ENCODE measurements around the gene CDYL2. TPM values are rescaled to one million over a fixed set of nuclear protein-coding genes. Genes with fewer than 3 reads are reported as not detected.

The CDYL2 gene
- total RNA-seq, 4 donors from 2014 or later = 5.9 to 13.5 (median 9.2) TPM

- TF ChIP-seq CTCF (IDR thresholded peaks at IDR 0.05; ENCODE audit: low read depth) = no peak
Observed at GRCh38 chr16:80552277-80552676, 252.1 kb downstream of the CDYL2 start.

Other genes with a start within 250 kb of the CDYL2 start
- gene CMC2, start 202.3 kb upstream of the CDYL2 start, total RNA-seq = 10 to 100 TPM; 26.2 to 46.9 (median 36.3) TPM
- 1 to 10 TPM; 4.9 to 9.1 (median 6.7) TPM for gene CENPN, start 202.6 kb upstream of the CDYL2 start, total RNA-seq
- gene ATMIN, start 231.2 kb upstream of the CDYL2 start, total RNA-seq = 10 to 100 TPM; 26.9 to 55.8 (median 36.4) TPM